ENCODE measurements around the gene CRTAC1. TPM values are rescaled to one million over a fixed set of nuclear protein-coding genes. Genes with fewer than 3 reads are reported as not detected.
A peak's percentile ranks its signal among the peaks of the same experiment; 100 is the strongest.

The CRTAC1 gene
- polyA plus RNA-seq, 2 of the 4 experiments (the other 2 are of a cell fraction), result 0.32 to 0.39 TPM

- TF ChIP-seq KDM1A (IDR thresholded peaks at IDR 0.05; ENCODE audit: low read depth) (no peak), HOXB13 (CRISPR knock-in tag; IDR thresholded peaks at IDR 0.05; ENCODE audit: low read depth) (no peak)
Measured at GRCh38 chr10:97880109-97880508, 150.3 kb downstream of the CRTAC1 start (continued).

DNA sequence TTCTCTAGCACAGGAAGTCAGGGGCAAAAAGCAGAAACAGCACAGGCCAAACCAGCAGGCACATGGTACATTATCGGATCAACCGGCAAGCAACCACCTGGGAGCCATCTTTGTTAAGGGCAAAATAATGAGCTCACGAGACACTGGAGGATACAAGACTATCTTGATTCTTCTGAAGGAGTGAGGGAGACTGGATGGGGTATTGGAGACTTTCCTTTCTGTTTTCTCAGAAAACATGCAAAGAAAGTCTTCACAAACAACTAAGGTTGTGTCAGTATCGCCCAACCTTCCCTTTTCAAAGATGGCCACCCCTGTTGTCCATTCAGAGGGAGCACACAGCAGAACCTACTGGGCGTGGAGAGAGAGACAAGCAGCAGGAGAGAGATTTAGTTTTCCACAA, 151.2 kb downstream of the CRTAC1 start:
- Histone ChIP-seq H3K4me1 (peaks cover 28% of the 10 kb centered on the region), H3K4me3 (no peak overlapping the region), H3K27ac (no peak overlapping the region), H3K9me3 (no peaks in the 10 kb centered on the region), H3K4me2 (no peak overlapping the region)
- 92% methylated on average over 5 of the region's 5 CpGs for WGBS (ENCODE audit: missing lambda C conversion rate)
- ChIA-PET CTCF (interaction anchor here (1.8 to 11.8 kb wide), 3 partner anchors 8 to 162 kb away, joined by 5 to 134 read pairs (median 33); no protein-coding TSS in a partner anchor), POLR2A (no interaction called here)
- FAIRE-seq, result no peak
- DNase-seq (ENCODE audit: low read depth in 1 of 2, low spot score in 1 of 2), result no peak
- no peak for ATAC-seq
- TF ChIP-seq BHLHE40 (IDR thresholded peaks at IDR 0.05; ENCODE audit: low read depth, low read length) (no peak), EHMT2 (IDR thresholded peaks at IDR 0.05; ENCODE audit: low read depth) (0 out of 2 replicates have a peak, but pooled peaks have one; percentile 18)
- TF ChIP-seq, protein P1, sequence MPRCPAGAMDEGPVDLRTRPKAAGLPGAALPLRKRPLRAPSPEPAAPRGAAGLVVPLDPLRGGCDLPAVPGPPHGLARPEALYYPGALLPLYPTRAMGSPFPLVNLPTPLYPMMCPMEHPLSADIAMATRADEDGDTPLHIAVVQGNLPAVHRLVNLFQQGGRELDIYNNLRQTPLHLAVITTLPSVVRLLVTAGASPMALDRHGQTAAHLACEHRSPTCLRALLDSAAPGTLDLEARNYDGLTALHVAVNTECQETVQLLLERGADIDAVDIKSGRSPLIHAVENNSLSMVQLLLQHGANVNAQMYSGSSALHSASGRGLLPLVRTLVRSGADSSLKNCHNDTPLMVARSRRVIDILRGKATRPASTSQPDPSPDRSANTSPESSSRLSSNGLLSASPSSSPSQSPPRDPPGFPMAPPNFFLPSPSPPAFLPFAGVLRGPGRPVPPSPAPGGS (IDR thresholded peaks at IDR 0.05), result no peak

GRCh38 chr10:97876402-97876801, 154.0 kb downstream of the CRTAC1 start:
- Histone ChIP-seq H3K4me2 (no peak overlapping the region), H3K4me3 (no peak overlapping the region), H3K27ac (no peak overlapping the region), H3K4me1 (peaks cover 7% of the 10 kb centered on the region), H3K9me3 (no peaks in the 10 kb centered on the region)
- TF ChIP-seq RCOR1 (IDR thresholded peaks at IDR 0.05; ENCODE audit: low read depth, low read length) (no peak), HMGXB4 (CRISPR knock-in tag; IDR thresholded peaks at IDR 0.05; ENCODE audit: borderline replicate concordance) (no peak), EHF (CRISPR knock-in tag; IDR thresholded peaks at IDR 0.05) (no peak), RFX5 (IDR thresholded peaks at IDR 0.05) (no peak), MYC (IDR thresholded peaks at IDR 0.05; ENCODE audit: borderline replicate concordance, low read length) (no peak), CHD2 (IDR thresholded peaks at IDR 0.05; ENCODE audit: low read length, partially characterized antibody) (no peak), ZFP36 (IDR thresholded peaks at IDR 0.05; ENCODE audit: borderline replicate concordance, partially characterized antibody) (no peak), USF2 (IDR thresholded peaks at IDR 0.05) (no peak)
- POLR2A ChIA-PET, result interaction anchor here (0.6 kb wide), 2 partner anchors 110 to 1744 kb away, joined by 3 read pairs; partner anchors contain the start of gene SLC25A28
- CTCF ChIA-PET, result interaction anchor here (0.7 to 21.3 kb wide), 8 partner anchors 9 to 131 kb away, joined by 3 to 649 read pairs (median 4); no protein-coding TSS in a partner anchor
- DNase-seq (ENCODE audit: low read depth in 1 of 2, low spot score in 1 of 2) (no peak), ATAC-seq (no peak), FAIRE-seq (no peak)
- 91% methylated on average over 4 of the region's 4 CpGs for WGBS (ENCODE audit: missing lambda C conversion rate)

GRCh38 chr10:97875391-97875790, 155.0 kb downstream of the CRTAC1 start:
- 86% methylated on average over 6 of the region's 7 CpGs for WGBS (ENCODE audit: missing lambda C conversion rate)
- DNase-seq (ENCODE audit: low read depth in 1 of 2, low spot score in 1 of 2) (no peak), FAIRE-seq (no peak), ATAC-seq (no peak)
- Histone ChIP-seq H3K4me3 (no peak overlapping the region), H3K4me1 (no peaks in the 10 kb centered on the region), H3K4me2 (no peak overlapping the region), H3K27ac (no peak overlapping the region), H3K9me3 (no peaks in the 10 kb centered on the region)
- ChIA-PET CTCF (interaction anchor here (0.9 to 21.3 kb wide), 3 partner anchors 9 to 116 kb away, joined by 4 to 649 read pairs (median 134); no protein-coding TSS in a partner anchor), POLR2A (no interaction called here)
- TF ChIP-seq MAZ (IDR thresholded peaks at IDR 0.05; ENCODE audit: borderline replicate concordance, low read depth, low read length), result no peak
- TF ChIP-seq, protein P2, sequence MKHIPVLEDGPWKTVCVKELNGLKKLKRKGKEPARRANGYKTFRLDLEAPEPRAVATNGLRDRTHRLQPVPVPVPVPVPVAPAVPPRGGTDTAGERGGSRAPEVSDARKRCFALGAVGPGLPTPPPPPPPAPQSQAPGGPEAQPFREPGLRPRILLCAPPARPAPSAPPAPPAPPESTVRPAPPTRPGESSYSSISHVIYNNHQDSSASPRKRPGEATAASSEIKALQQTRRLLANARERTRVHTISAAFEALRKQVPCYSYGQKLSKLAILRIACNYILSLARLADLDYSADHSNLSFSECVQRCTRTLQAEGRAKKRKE (CRISPR knock-in tag; IDR thresholded peaks at IDR 0.05; ENCODE audit: low read depth), result no peak
- no peak for TF ChIP-seq FOXS1 (CRISPR knock-in tag; IDR thresholded peaks at IDR 0.05)
- TF ChIP-seq JUN (IDR thresholded peaks at IDR 0.05), result no peak
- TF ChIP-seq ZSCAN20 (CRISPR knock-in tag; IDR thresholded peaks at IDR 0.05), result no peak
- no peak for TF ChIP-seq CEBPB (IDR thresholded peaks at IDR 0.05)
- TF ChIP-seq JUNB (IDR thresholded peaks at IDR 0.05), result no peak
- no peak for TF ChIP-seq FOSB (CRISPR knock-in tag; IDR thresholded peaks at IDR 0.05)
- no peak for TF ChIP-seq HOXA7 (CRISPR knock-in tag; IDR thresholded peaks at IDR 0.05)
- no peak for TF ChIP-seq ESRRA (IDR thresholded peaks at IDR 0.05; ENCODE audit: borderline replicate concordance, low read length)
- TF ChIP-seq USF2 (IDR thresholded peaks at IDR 0.05), result no peak
- TF ChIP-seq SMC3 (IDR thresholded peaks at IDR 0.05), result no peak
- no peak for TF ChIP-seq HMGXB4 (CRISPR knock-in tag; IDR thresholded peaks at IDR 0.05; ENCODE audit: borderline replicate concordance)
- TF ChIP-seq CHD4 (IDR thresholded peaks at IDR 0.05; ENCODE audit: borderline replicate concordance), result no peak

Data from A549 (cell line).